OCI-LY1 (cell line): ENCODE data around the gene HAPLN2.
"Not testable (repeated sequence)": the region's sequence is repeated elsewhere in the genome, so short reads cannot be mapped to it uniquely, and the experiment has no call there.

Source experiments
- H2AFZ ChIP-seq: fragments of 200-600 bp; sonication (generic), shearing (Covaris generic); 2 replicates; pipeline ENCODE4 v1.6.0; 2014; ENCODE audit warnings: antibody characterized with exemption, mild to moderate bottlenecking, low read length
- H3F3A ChIP-seq: fragments of 200-600 bp; sonication (generic), shearing (Covaris generic); 2 replicates; pipeline ENCODE4 v1.6.0; 2014; ENCODE audit warnings: mild to moderate bottlenecking, antibody characterized with exemption, low read length, moderate library complexity; ENCODE audit not compliant: insufficient read depth
- H3K27ac ChIP-seq: fragments of 200-600 bp; sonication (generic); 2 replicates; pipeline ENCODE4 v1.5.1; 2014; ENCODE audit warnings: low read length, mixed run types, mild to moderate bottlenecking, low read depth; ENCODE audit not compliant: poor library complexity, severe bottlenecking
- H3K27me3 ChIP-seq: fragments of 200-600 bp; sonication (generic); 2 replicates; pipeline ENCODE4 v1.6.0; 2014; ENCODE audit warnings: antibody characterized with exemption, mild to moderate bottlenecking, low read length, moderate library complexity; ENCODE audit not compliant: insufficient read depth
- H3K36me3 ChIP-seq: fragments of 200-600 bp; sonication (generic); 2 replicates; pipeline ENCODE4 v1.6.1; 2014; ENCODE audit warnings: mild to moderate bottlenecking, antibody characterized with exemption, low read length, moderate library complexity, mixed read lengths; ENCODE audit not compliant: insufficient read depth
- H3K4me1 ChIP-seq: fragments of 200-600 bp; sonication (generic); 2 replicates; pipeline ENCODE4 v1.5.1; 2014; ENCODE audit warnings: mild to moderate bottlenecking, low read length, moderate library complexity; ENCODE audit not compliant: insufficient read depth, severe bottlenecking
- H3K4me2 ChIP-seq: fragments of 200-600 bp; sonication (generic), shearing (Covaris generic); 2 replicates; pipeline ENCODE4 v1.6.1; 2014; ENCODE audit warnings: low read length
- H3K4me3 ChIP-seq: fragments of 200-600 bp; sonication (generic); 2 replicates; pipeline ENCODE4 v1.5.1; 2014; ENCODE audit warnings: low read length, low read depth, mild to moderate bottlenecking, mixed read lengths; ENCODE audit not compliant: poor library complexity, severe bottlenecking
- H3K79me2 ChIP-seq: fragments of 200-600 bp; shearing (Covaris generic); 2 replicates; pipeline ENCODE4 v1.6.1; 2016; ENCODE audit warnings: mixed run types, low read length, mixed read lengths; ENCODE audit not compliant: insufficient read depth
- H3K9ac ChIP-seq: fragments of 200-600 bp; sonication (generic), shearing (Covaris generic); 2 replicates; pipeline ENCODE4 v1.6.1; 2014; ENCODE audit warnings: mild to moderate bottlenecking, low read length, mixed read lengths
- H3K9me2 ChIP-seq: fragments of 200-600 bp; sonication (generic), shearing (Covaris generic); 2 replicates; pipeline ENCODE4 v1.6.1; 2014; ENCODE audit warnings: low read depth, mild to moderate bottlenecking, low read length, mixed read lengths
- H3K9me3 ChIP-seq: fragments of 200-600 bp; shearing (Covaris generic); 2 replicates; pipeline ENCODE4 v1.6.1; 2014; ENCODE audit warnings: low read length, mixed read lengths
- H4K20me1 ChIP-seq: fragments of 200-600 bp; sonication (generic), shearing (Covaris generic); 2 replicates; pipeline ENCODE4 v1.6.0; 2016; ENCODE audit warnings: mild to moderate bottlenecking, low read length; ENCODE audit not compliant: insufficient read depth
- EZH2 ChIP-seq: fragments of 200-600 bp; sonication (generic), shearing (Covaris generic); IDR thresholded peaks from 2 replicates; pipeline ENCODE4 v1.8.0; 2017; ENCODE audit warnings: borderline replicate concordance, mixed run types, mild to moderate bottlenecking, antibody characterized with exemption, low read length, moderate library complexity, mixed read lengths
- TF ChIP-seq, protein P1 (sequence below): fragments of 200-600 bp; sonication (generic), shearing (Covaris generic); IDR thresholded peaks from 2 replicates; pipeline ENCODE4 v1.5.1; 2017; ENCODE audit warnings: mild to moderate bottlenecking, antibody characterized with exemption, low read length, moderate library complexity, mixed read lengths

HAPLN2 gene

GRCh38 chr1:156627313-156627880 is 8.2 kb downstream of the HAPLN2 start:
- no peak for TF ChIP-seq EZH2
- TF ChIP-seq, protein P1, sequence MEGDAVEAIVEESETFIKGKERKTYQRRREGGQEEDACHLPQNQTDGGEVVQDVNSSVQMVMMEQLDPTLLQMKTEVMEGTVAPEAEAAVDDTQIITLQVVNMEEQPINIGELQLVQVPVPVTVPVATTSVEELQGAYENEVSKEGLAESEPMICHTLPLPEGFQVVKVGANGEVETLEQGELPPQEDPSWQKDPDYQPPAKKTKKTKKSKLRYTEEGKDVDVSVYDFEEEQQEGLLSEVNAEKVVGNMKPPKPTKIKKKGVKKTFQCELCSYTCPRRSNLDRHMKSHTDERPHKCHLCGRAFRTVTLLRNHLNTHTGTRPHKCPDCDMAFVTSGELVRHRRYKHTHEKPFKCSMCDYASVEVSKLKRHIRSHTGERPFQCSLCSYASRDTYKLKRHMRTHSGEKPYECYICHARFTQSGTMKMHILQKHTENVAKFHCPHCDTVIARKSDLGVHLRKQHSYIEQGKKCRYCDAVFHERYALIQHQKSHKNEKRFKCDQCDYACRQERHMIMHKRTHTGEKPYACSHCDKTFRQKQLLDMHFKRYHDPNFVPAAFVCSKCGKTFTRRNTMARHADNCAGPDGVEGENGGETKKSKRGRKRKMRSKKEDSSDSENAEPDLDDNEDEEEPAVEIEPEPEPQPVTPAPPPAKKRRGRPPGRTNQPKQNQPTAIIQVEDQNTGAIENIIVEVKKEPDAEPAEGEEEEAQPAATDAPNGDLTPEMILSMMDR: peak; percentile 83
- no peaks in the 10 kb centered on the region for H3K36me3 ChIP-seq
- H3K4me1 ChIP-seq: no peaks in the 10 kb centered on the region
- H3K4me2 ChIP-seq: no peak overlapping the region
- no peak overlapping the region for H3K27ac ChIP-seq
- H3K27me3 ChIP-seq: no peaks in the 10 kb centered on the region
- no peak overlapping the region for H3K4me3 ChIP-seq
- no peak overlapping the region for H3K9ac ChIP-seq
- no peak overlapping the region for H2AFZ ChIP-seq
- no peaks in the 10 kb centered on the region for H4K20me1 ChIP-seq
- H3K79me2 ChIP-seq: no peaks in the 10 kb centered on the region
- no peaks in the 10 kb centered on the region for H3K9me2 ChIP-seq
- H3F3A ChIP-seq: no peaks in the 10 kb centered on the region
- no peaks in the 10 kb centered on the region for H3K9me3 ChIP-seq

DNA sequence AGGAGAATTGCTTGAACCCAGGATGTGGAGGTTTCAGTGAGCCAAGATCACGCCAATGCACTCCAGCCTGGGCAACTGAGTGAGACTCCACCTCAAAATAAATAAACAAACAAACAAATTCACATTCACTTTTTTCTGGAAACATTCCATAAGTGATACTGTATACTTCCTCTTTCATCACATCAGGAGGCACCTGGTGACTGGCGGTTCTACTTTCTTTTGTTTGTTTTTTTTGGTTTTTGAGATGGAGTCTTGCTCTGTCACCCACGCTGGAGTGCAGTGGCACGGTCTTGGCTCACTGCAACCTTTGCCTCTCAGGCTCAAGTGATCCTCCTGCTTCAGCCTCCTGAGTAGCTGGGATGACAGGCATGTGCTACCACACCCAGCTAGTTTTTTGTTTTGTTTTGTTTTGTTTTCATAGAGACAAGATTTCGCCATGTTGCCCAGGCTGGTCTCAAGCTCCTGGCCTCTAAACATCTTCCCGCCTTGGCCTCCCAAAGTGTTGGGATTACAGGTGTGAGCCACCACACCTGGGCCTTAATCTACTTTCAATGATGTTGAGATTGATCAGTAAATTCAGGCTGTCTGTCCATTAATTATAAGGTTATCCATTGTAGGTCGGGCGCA is 10.7 kb downstream of the HAPLN2 start:
- H3F3A ChIP-seq: no peaks in the 10 kb centered on the region
- no peaks in the 10 kb centered on the region for H3K4me1 ChIP-seq
- H2AFZ ChIP-seq: no peak overlapping the region
- no peaks in the 10 kb centered on the region for H3K9me3 ChIP-seq
- TF ChIP-seq EZH2: no peak
- TF ChIP-seq, protein P1: no peak
- no peak overlapping the region for H3K9ac ChIP-seq
- no peaks in the 10 kb centered on the region for H3K36me3 ChIP-seq
- no peak overlapping the region for H3K27ac ChIP-seq
- no peak overlapping the region for H3K4me3 ChIP-seq
- H3K9me2 ChIP-seq: no peaks in the 10 kb centered on the region
- no peaks in the 10 kb centered on the region for H4K20me1 ChIP-seq
- no peaks in the 10 kb centered on the region for H3K79me2 ChIP-seq
- no peak overlapping the region for H3K4me2 ChIP-seq
- H3K27me3 ChIP-seq: 0 out of 2 replicates have a peak, but pooled peaks cover 4% of the 10 kb centered on the region

GRCh38 chr1:156631152-156631551 is 11.9 kb downstream of the HAPLN2 start:
- not testable (repeated sequence) for H3K9me3 ChIP-seq, H3K9me2 ChIP-seq, H3K4me3 ChIP-seq, H3K27me3 ChIP-seq, H3F3A ChIP-seq, H3K27ac ChIP-seq, H3K9ac ChIP-seq, H3K36me3 ChIP-seq, H4K20me1 ChIP-seq, H3K4me2 ChIP-seq, H3K79me2 ChIP-seq, H3K4me1 ChIP-seq, H2AFZ ChIP-seq

DNA sequence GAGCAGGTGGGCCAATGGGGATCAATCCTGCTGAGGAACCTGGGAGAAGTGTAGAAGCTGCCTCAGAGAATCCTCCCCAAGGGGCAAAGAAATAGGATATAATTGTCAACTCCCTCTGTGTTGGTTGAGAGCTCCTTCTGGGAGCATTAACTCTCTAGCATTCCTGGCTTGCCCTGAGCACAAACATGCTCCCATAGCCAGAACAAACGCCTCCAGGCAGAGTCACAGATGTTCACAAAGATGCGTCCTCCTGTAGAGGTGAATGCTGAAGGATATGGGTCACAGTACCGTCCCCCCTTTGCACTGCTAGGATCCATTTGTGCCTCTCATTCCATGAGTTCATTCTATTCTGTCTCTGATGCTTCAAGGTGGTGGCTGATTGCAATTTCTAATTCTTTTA is 13.1 kb downstream of the HAPLN2 start:
- Histone ChIP-seq H3K79me2 (no peaks in the 10 kb centered on the region), H3F3A (no peaks in the 10 kb centered on the region), H2AFZ (no peak overlapping the region), H3K9me3 (no peaks in the 10 kb centered on the region), H3K27ac (no peak overlapping the region), H3K36me3 (no peaks in the 10 kb centered on the region), H3K9ac (no peak overlapping the region), H3K4me2 (no peak overlapping the region), H4K20me1 (no peaks in the 10 kb centered on the region), H3K4me1 (no peaks in the 10 kb centered on the region), H3K4me3 (no peak overlapping the region), H3K27me3 (0 out of 2 replicates have a peak, but pooled peaks cover 5% of the 10 kb centered on the region), H3K9me2 (no peaks in the 10 kb centered on the region)
- TF ChIP-seq EZH2: no peak
- TF ChIP-seq, protein P1: no peak
